Tibial artery (tissue), 4 donors: ENCODE measurements around the gene ZSCAN10.
"Not testable (repeated sequence)": the region's sequence is repeated elsewhere in the genome, so short reads cannot be mapped to it uniquely, and the experiment has no call there.

ENCODE experiments used
- DNase-seq, 2 donors: peaks; one replicate each; pipeline ENCODE4 v3.0.0-alpha.2; 2019
- H3K27ac ChIP-seq, 2 donors: fragments of 200-600 bp; sonication (generic) in 1 of 2; 1 replicate in 1 of 2; 2 replicates in 1 of 2; pipeline ENCODE4 v1.5.1; 2018 to 2019; ENCODE audit warnings: mild to moderate bottlenecking in 1 of 2
- H3K27me3 ChIP-seq, 2 donors: fragments of 200-600 bp; sonication (generic) in 1 of 2; one replicate each; pipeline versions ENCODE4 v1.5.1 to v1.6.0; 2016 to 2019
- H3K36me3 ChIP-seq, 3 donors: fragments of 200-600 bp; sonication (generic) in 2 of 3; one replicate each; pipeline ENCODE4 v1.5.1; 2016 to 2019; ENCODE audit warnings: mild to moderate bottlenecking in 2 of 3
- H3K4me1 ChIP-seq, 4 donors: fragments of 200-600 bp; sonication (generic) in 2 of 4; 1 replicate in 3 of 4; 2 replicates in 1 of 4; pipeline ENCODE4 v1.5.1; 2016 to 2019
- H3K4me3 ChIP-seq, 2 donors: fragments of 200-600 bp; sonication (generic) in 1 of 2; 1 replicate in 1 of 2; 2 replicates in 1 of 2; pipeline ENCODE4 v1.5.1; 2018 to 2019; ENCODE audit warnings: mild to moderate bottlenecking in 2 of 2
- H3K9me3 ChIP-seq, 3 donors: fragments of 200-600 bp; sonication (generic) in 1 of 3; one replicate each; pipeline ENCODE4 v1.5.1; 2016 to 2019
- CTCF ChIP-seq, 2 experiments: fragments of 200-600 bp in 1 of 2; fragments of 450-650 bp in 1 of 2; IDR thresholded peaks; one replicate each; pipeline ENCODE4 v1.5.1; 2017 to 2019; ENCODE audit warnings: antibody characterized with exemption in 2 of 2, mild to moderate bottlenecking in 1 of 2, moderate library complexity in 1 of 2
- intact Hi-C: fragments of 100-400 bp; cut with DNase I; formaldehyde crosslinking; loops from one replicate; pipeline ENCODE4 v1.15.0; 2023; ENCODE audit warnings: low total_unique reads

ZSCAN10 gene

GRCh38 chr16:3142327-3142726, 43.2 kb upstream of the ZSCAN10 start:
- no peaks in the 10 kb centered on the region for H3K4me1 ChIP-seq
- intact Hi-C loops, result no loop called here
- DNase-seq, result no peak
- H3K4me3 ChIP-seq, result no peak overlapping the region
- no peak for TF ChIP-seq CTCF (IDR thresholded peaks at IDR 0.05)
- H3K27ac ChIP-seq, result no peak overlapping the region
- peaks cover 24 to 58% (median 44%) of the 10 kb centered on the region in 3 donors for H3K36me3 ChIP-seq
- H3K9me3 ChIP-seq, result no peaks in the 10 kb centered on the region
- H3K27me3 ChIP-seq, result no peaks in the 10 kb centered on the region

DNA sequence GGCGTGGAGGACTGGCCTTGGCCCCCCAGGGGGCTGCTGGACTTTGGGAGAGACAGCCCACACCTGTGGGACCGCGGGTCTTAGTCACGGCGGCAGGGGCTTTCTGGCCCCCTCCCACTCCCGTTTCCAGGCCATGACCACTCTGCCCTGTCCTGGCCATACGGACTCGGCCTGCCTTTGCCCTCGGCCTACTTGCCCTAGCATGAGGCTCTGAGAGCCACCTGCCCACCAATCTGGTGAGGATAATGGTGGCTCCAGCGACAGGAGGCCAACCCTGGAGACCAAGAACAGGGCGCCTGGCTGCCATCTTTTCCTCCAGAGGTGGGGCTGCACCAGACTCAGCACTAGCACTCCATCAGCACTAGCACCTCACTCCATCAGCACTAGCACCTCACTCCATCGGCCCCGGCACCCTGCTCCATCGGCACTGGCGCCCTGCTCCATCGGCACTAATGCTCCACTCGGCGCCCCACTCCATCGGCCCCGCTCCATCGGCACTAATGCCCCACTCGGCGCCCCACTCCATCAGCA, 42.8 kb upstream of the ZSCAN10 start:
- Histone ChIP-seq H3K27ac (no peak overlapping the region), H3K4me1 (peaks cover 0 to under 1% (median 0%) of the 10 kb centered on the region in 4 donors), H3K27me3 (no peaks in the 10 kb centered on the region), H3K4me3 (no peak overlapping the region), H3K9me3 (no peaks in the 10 kb centered on the region), H3K36me3 (peaks cover 24 to 61% (median 44%) of the 10 kb centered on the region in 3 donors)
- intact Hi-C loops, result no loop called here
- no peak for DNase-seq
- no peak for TF ChIP-seq CTCF (IDR thresholded peaks at IDR 0.05)

DNA sequence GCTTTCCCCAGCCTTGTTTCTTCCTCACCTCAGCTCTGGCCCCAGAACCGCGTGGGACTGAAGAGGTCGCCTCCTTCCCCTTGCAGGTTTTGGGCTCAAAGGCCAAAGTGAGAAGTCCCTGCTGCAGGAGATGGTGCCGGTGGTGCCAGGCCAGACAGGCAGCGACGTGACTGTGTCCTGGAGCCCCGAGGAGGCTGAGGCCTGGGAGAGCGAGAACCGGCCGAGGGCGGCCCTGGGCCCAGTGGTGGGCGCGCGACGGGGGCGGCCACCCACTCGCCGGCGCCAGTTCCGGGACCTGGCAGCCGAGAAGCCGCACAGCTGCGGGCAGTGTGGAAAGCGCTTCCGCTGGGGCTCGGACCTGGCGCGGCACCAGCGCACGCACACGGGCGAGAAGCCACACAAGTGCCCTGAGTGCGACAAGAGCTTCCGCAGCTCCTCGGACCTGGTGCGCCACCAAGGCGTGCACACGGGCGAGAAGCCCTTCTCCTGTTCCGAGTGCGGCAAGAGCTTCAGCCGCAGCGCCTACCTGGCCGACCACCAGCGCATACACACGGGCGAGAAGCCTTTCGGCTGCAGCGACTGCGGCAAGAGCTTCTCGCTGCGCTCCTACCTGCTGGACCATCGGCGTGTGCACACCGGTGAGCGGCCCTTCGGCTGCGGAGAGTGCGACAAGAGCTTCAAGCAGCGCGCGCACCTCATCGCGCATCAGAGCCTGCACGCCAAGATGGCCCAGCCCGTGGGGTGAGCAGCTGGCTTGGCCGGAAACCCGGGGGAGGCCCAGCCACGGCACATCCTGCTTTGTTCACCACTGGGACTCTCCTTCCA, 41.7 kb upstream of the ZSCAN10 start:
- no peak for TF ChIP-seq CTCF (IDR thresholded peaks at IDR 0.05)
- Histone ChIP-seq H3K27ac (no peak overlapping the region), H3K4me1 (peaks cover 0 to 10% (median 5%) of the 10 kb centered on the region in 4 donors), H3K9me3 (no peaks in the 10 kb centered on the region), H3K36me3 (peaks cover 24 to 61% (median 44%) of the 10 kb centered on the region in 3 donors), H3K4me3 (no peak overlapping the region), H3K27me3 (no peaks in the 10 kb centered on the region)
- intact Hi-C loops, result no loop called here
- DNase-seq, result no peak

GRCh38 chr16:3139561-3139960, 40.5 kb upstream of the ZSCAN10 start:
- intact Hi-C loops, H3K27ac ChIP-seq, H3K9me3 ChIP-seq, DNase-seq, H3K27me3 ChIP-seq, H3K4me3 ChIP-seq: not testable (repeated sequence)
- Histone ChIP-seq H3K36me3 (peaks cover 24 to 61% (median 44%) of the 10 kb centered on the region in 3 donors), H3K4me1 (peaks cover 0 to 14% (median 9%) of the 10 kb centered on the region in 4 donors)

GRCh38 chr16:3138823-3139426, 39.8 kb upstream of the ZSCAN10 start:
- H3K36me3 ChIP-seq, result peaks cover 24 to 61% (median 44%) of the 10 kb centered on the region in 3 donors
- DNase-seq, result no peak

More at GRCh38 chr16:3138823-3139426, 39.8 kb upstream of the ZSCAN10 start:
- Histone ChIP-seq H3K27ac (no peak overlapping the region), H3K9me3 (no peaks in the 10 kb centered on the region), H3K4me3 (no peak overlapping the region), H3K27me3 (no peaks in the 10 kb centered on the region), H3K4me1 (peaks cover 0 to 17% (median 10%) of the 10 kb centered on the region in 4 donors)
- no peak for TF ChIP-seq CTCF (IDR thresholded peaks at IDR 0.05)
- intact Hi-C loops, result no loop called here
